GM12874 (cell line): ENCODE results near the gene IDNK.

Experiments used
- CTCF ChIP-seq: IDR thresholded peaks from 2 replicates; pipeline ENCODE4 v1.5.1; 2011; ENCODE audit warnings: low read depth, mild to moderate bottlenecking, control low read depth, low read length, moderate library complexity; ENCODE audit not compliant: insufficient read depth

IDNK gene

DNA sequence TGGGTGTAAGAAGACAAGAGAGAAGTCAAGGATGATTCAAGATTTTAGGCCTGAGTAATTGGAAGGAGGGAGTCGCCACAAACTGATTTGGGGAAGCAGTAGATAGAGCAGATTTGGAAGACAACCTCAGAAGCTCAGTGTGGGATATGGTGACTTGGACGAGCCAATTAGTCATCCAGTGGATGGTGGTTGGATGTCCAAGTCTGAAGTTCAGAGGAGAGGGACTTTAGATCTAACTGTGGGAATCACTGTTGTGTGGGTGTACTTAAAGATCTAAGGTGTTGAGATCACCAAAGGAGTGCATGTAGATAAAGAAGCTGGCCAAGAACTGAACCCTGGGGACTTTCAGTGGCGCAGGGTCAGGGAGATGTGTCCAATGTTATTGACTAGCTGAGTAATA, 2.2 kb downstream of the IDNK start:
- no peak for TF ChIP-seq CTCF

GRCh38 chr9:83628540-83628939, 5.6 kb downstream of the IDNK start:
- no peak for TF ChIP-seq CTCF

DNA sequence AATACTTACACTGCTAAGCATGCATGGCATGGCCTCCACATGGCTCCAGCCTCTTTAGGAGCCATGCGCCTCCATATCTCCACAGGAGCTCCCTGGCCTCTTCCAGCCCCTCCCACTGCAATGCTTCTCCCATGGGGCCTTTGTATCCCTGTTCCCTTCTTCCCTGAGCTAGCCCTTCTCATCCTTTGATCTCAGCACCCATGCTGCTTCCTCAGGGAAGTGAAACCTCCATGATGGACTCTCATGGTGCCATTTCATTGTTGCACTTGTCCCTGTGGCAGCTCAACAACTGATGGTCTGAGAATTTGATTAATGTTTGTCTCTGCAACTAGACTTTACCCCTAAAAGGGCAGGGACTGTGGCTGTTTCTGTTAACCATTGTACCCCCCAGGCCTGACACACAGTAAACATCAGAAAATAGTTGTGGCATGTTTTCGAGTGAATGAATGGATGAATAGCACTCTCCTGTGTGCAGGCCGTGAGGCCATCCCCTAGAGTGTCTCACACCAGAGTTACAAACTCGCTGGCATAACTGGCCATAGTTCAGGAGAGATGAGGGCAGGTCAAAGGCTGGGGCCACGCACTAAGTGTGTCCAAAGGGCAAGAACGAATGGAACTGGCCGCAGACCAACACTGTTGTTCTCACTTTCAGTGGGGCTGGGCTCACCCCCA, 6.6 kb downstream of the IDNK start:
- TF ChIP-seq CTCF: no peak

- TF ChIP-seq CTCF: no peak
Observed at GRCh38 chr9:83630938-83631457, 8.1 kb downstream of the IDNK start.

DNA sequence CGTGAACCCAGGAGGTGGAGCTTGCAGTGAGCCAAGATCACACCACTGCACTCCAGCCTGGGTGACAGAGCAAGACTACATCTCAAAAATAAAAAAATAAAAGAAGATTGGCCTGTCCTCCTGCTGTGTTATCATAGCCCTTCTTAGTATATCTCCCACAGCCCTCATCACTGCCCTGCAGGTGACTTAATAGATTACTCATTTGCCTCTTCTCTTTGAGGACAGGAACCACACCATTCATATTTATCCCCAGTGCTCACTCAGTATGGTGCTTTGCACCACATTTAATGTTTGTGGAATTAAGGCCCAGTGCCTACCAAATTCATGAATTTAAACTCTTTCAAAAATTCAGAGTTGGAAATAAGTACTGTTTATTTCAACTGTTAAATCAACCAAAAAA, 10.3 kb downstream of the IDNK start:
- no peak for TF ChIP-seq CTCF

DNA sequence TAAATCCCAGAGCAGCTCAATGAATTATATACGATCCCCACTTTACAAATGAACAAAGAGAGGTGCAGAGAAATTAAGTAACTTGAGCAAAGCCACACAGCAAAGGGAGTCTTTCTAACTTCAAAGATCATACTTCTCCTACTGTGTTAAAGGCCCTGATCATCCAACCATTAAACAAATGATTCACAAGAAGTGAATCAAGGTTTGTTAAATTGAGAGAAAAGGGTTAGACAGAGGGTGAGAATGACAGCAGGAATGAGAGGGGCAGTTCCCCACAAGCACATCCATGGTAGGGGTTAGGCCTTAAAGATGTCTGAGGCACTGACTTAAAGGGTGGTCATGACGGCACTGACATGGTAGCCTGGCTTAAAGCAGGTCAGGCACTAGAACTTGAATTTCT, 10.7 kb downstream of the IDNK start:
- no peak for TF ChIP-seq CTCF

DNA sequence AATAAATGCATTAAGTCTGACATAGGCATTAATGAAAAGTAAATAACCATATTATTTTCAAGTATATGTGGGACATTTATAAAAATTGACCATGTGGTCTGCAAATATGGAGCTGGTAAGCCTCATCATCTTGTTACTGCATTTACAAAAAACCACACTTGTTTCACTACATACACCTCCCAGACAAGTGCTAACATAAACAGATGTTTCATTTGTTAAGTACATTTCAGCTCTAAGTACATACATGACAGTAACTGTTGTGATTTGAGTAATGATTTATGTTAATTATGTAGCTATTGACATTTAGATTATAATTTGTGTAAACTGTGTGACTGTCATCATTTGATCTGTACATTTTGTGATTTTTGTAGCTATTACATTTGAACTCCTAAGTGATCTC, 13.9 kb downstream of the IDNK start:
- no peak for TF ChIP-seq CTCF
